ENCODE measurements around the gene VIPAS39. TPM values are rescaled to one million over a fixed set of nuclear protein-coding genes. Genes with fewer than 3 reads are reported as not detected.

Gene VIPAS39
- total RNA-seq (2022; extraction: Qiagen RNA extraction; ENCODE audit: low read depth): 13.3 to 17.1 TPM (median 15.2 TPM) in 5 replicates

DNA sequence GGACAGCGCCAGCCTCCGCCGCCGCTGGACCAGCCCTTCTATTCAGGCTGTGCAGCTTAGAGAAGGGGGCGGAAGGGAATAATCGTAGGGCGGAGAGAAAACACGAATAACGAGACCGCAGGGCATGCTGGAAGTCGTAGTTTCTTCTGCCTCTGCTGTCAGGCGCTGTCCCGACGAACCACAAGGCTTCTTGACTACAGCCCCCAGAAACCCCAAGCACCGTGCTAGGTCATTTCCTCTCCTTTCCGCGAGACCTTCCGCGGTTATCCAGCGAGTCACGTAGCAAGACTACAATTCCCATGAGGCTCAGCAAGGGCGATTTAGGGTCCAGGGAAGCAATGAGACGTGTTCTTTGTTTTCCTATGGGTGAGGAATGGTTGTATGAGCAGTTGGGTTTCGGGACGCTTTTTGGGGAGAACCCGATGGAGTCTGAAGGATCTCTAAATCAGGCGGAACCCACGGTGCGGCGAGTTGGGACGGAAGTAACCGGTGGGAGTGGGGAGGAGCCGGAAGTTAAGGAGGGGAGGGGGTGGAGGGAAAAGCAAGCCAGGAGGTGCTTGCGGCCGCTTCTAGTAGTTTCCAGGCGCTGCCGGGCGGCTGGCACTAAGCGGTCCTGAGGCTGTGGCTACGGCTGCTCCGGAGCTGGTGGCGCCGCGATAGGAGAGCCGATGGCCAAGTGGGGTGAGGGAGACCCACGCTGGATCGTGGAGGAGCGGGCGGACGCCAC, at the start of gene VIPAS39, which contains the start of gene AHSA1:
TSS of gene VIPAS39 (minus strand) at position 80 of the 727 bp plus-strand sequence. CDS start 3,499 bp downstream, outside the sequence.
TSS of gene AHSA1 (plus strand) at position 572 of the 727 bp plus-strand sequence. CDS start at position 669, 97 bp downstream.

DNA sequence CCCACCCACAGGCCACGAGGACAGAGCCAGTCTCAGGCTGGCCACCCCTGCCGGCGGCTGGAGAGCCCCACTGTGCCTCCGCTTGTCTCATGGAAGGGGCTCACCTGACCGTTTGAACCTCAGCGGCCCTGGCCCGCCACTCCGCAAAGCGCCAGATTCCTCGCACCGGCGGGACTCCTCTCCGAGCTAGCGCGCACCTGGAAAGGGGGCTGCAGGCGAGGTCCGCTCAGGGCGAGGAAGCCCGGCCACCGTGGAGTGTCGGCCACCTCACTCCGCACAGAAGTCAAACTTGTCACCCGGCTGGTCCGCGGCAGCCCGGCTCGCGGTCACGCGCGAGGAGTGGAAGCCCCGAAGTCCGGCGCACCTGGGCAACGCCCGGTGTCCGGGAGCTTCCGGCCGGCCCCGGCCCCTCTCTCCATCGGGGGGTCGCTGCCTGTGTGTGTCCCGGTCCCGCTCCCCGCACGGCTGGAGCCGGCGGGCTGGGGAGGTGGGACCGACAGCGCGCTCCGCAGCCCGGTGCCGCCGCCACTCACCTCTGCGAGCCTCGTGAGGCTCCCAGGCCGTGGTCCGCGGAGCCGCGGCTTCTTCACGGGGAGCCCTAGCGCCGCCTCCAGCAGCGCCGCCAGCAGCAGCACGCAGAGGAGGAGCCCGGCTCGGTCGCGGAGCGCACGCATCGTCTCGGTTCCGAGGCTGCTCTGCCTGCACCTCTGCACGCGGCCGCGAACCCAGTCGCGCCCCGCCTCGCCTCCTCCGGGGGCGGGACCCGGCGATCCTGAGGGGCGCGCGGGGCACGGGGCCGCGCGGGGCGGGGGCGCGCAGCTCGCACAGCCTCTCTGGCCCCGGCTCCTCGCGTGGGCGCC, 40.9 kb upstream of the VIPAS39 start, which contains the start of gene ISM2:
TSS of gene ISM2 (minus strand) at position 697 of the 860 bp plus-strand sequence. CDS start at position 674, 23 bp downstream.

DNA sequence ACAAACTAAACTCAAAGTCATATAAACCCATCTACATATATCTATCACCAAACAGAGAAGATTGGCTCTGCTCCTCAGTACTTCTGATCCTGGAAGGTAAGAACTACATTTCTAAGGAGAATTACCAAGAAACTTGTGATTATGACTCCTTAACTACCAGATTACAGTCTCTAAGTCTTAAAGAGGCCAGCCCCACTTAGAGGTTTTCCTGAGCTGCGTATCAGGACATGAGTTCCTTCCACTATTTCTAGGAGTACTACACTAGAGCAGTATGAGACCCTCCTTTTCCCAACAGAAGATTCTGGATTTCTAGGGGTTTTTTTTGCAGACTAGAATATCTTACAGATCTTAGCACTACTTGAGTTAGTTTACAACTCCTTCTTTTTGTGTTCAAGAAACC, 34.0 kb downstream of the VIPAS39 start, which contains the start of gene NOXRED1:
TSS of gene NOXRED1 (minus strand) at position 101 of the 400 bp plus-strand sequence. CDS start 634 bp downstream, outside the sequence.

DNA sequence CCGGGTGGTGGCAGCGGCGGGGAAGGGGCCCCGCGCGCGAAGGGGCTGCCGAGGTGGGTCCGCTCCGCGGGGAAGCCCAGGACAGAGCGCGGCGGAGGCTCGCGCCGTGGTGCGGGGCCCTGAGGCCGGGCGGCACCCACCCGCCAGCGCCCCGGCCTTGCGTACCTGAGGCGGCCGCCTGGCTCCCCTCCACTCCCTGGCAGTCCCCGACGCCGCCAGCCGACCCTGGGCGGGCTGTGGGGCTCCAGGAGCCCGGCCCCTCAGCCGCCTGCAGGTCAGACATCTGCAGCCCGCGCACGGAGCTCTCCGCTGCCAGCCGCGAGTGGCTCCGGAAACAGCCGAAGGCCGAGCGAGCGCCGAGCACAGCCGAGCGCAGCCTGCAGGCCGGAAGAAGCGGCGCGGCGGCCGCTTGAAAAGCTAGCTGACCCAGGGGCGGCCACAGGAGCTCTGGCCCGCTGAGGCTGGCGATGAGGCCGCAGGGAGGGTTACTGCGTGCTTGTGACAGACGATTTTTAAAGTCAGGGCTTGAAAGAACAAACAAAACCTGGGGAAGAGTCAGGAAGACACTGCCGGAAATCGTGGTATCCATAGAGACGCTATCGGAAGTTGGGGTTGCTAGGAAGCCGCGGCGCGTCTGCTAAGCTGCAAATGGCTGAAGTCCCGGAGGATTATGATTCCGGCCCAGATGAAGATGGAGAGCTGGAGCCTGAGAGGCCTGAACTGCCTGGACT, 80.5 kb downstream of the VIPAS39 start, which contains the start of the genes SAMD15 and TMED8:
TSS of gene SAMD15 (plus strand) at position 609 of the 731 bp plus-strand sequence. CDS start at position 649, 40 bp downstream.
TSS of gene TMED8 (minus strand) at position 324 of the 731 bp plus-strand sequence. CDS start at position 283, 41 bp downstream.

Other genes with a start within 250 kb of the VIPAS39 start
- gene NGB, start 186.4 kb downstream of the VIPAS39 start, total RNA-seq (2022; extraction: Qiagen RNA extraction; ENCODE audit: low read depth): not detected in 5 replicates
- gene POMT2, start 136.7 kb downstream of the VIPAS39 start, total RNA-seq (2022; extraction: Qiagen RNA extraction; ENCODE audit: low read depth): 29.0 to 40.8 TPM (median 32.9 TPM) in 5 replicates
- gene GSTZ1, start 136.6 kb downstream of the VIPAS39 start, total RNA-seq (2022; extraction: Qiagen RNA extraction; ENCODE audit: low read depth): 32.3 to 35.7 TPM (median 32.9 TPM) in 5 replicates
- gene TMED8, start 80.5 kb downstream of the VIPAS39 start, total RNA-seq (2022; extraction: Qiagen RNA extraction; ENCODE audit: low read depth): 5.7 to 9.1 TPM (median 7.4 TPM) in 5 replicates
- gene SAMD15, start 80.2 kb downstream of the VIPAS39 start, total RNA-seq (2022; extraction: Qiagen RNA extraction; ENCODE audit: low read depth): 1.6 to 3.0 TPM (median 2.2 TPM) in 5 replicates
- 0.11 to 0.17 TPM in 2 of 5 replicates, not detected in the others for gene NOXRED1, start 34.1 kb downstream of the VIPAS39 start, total RNA-seq (2022; extraction: Qiagen RNA extraction; ENCODE audit: low read depth)
- 267 to 307 TPM (median 301 TPM) in 5 replicates for gene AHSA1, start 492 bp upstream of the VIPAS39 start, total RNA-seq (2022; extraction: Qiagen RNA extraction; ENCODE audit: low read depth)
- gene ISM2, start 41.2 kb upstream of the VIPAS39 start, total RNA-seq (2022; extraction: Qiagen RNA extraction; ENCODE audit: low read depth): 0.39 to 0.42 TPM (median 0.41 TPM) in 5 replicates
- 25.2 to 32.7 TPM (median 29.3 TPM) in 5 replicates for gene SPTLC2, start 159.0 kb upstream of the VIPAS39 start, total RNA-seq (2022; extraction: Qiagen RNA extraction; ENCODE audit: low read depth)

Measured in A549 treated with CpdA at 1 μM for 4 hours (cell line).